Measurements from ENCODE around the gene MACROH2A1. TPM values are rescaled to one million over a fixed set of nuclear protein-coding genes. Genes with fewer than 3 reads are reported as not detected.

MACROH2A1 gene
- total and polyA plus RNA-seq, 10 of the 15 experiments (the other 5 are each of a cell fraction or from before 2014, with no cell fraction given) = 45.7 to 230 (median 196) TPM

DNA sequence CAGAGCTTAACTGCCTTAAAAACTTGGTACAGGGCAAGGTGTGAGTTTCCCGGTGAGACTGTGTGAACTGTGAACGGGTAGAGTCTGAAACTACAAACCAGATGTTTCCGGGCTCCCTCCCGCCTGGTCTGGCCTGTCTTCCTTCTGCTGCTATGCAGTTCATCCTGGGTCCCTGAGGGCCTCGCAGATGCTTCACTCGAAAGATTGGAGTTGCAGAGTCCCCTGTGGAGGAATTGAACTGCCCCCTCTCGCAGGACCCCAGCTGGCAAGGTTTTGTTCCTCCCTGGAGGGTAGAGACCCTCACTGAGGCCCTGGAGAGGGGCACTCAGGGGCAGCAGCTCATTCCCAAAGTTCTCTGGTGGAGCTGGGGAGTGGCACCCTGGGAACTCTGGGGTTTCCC is 47.6 kb upstream of the MACROH2A1 start:
- Histone ChIP-seq H3K9ac (ENCODE audit: control insufficient read depth, insufficient read depth, low read length) (no peak overlapping the region), H3K27ac (ENCODE audit: control insufficient read depth, insufficient read depth) (no peak overlapping the region), H3K4me3 (no peak overlapping the region), H2AFZ (ENCODE audit: control insufficient read depth, low read depth, low read length) (no peak overlapping the region), H3K9me3 (replicated peaks; ENCODE audit: control insufficient read depth, insufficient read depth, low read length) (no peaks in the 10 kb centered on the region; the same call in 2 of the 3 replicates), H3K4me2 (ENCODE audit: control insufficient read depth, insufficient read depth) (no peak overlapping the region), H3K27me3 (replicated peaks in 1 of 2; ENCODE audit: control insufficient read depth in 2 of 2, insufficient read depth in 2 of 2, low read length in 1 of 2) (0 out of 4 replicates have a peak, but pooled peaks cover 0 to 1% of the 10 kb centered on the region in 2 experiments), H4K20me1 (ENCODE audit: control insufficient read depth, insufficient read depth) (no peaks in the 10 kb centered on the region), H3K4me1 (ENCODE audit: control insufficient read depth, insufficient read depth, low read length) (peaks cover 18% of the 10 kb centered on the region), H3K36me3 (ENCODE audit: control insufficient read depth in 2 of 2, insufficient read depth in 2 of 2, low read length in 1 of 2) (no peaks in the 10 kb centered on the region), H3K79me2 (ENCODE audit: control insufficient read depth, insufficient read depth, low read length) (no peaks in the 10 kb centered on the region)
- DNase-seq (ENCODE audit: low read depth, low spot score) = no peak
- ATAC-seq = no peak
- ChIA-PET RAD21 (ENCODE audit: unreplicated experiment) (no interaction called here), CTCF (interaction anchor here (1.4 to 4.2 kb wide), 4 partner anchors 11 to 114 kb away, joined by 5 to 35 read pairs (median 18); no protein-coding TSS in a partner anchor), SMC1A (ENCODE audit: uncharacterized antibody, unreplicated experiment) (interaction anchor here (0.8 kb wide), 1 partner anchor 9 kb away, joined by 3 read pairs; no protein-coding TSS in a partner anchor), POLR2A (no interaction called here)
- in situ Hi-C loops (cut with MboI) (no loop called here), intact Hi-C loops (cut with micrococcal nuclease; ENCODE audit: unreplicated experiment) (no loop called here)
- FAIRE-seq = no peak
- WGBS (ENCODE audit: insufficient coverage, insufficient replicate concordance, low lambda C conversion rate, missing lambda C conversion rate) = 25% methylated on average over 7 of the region's 7 CpGs
- no TSS peak for BruUV-seq (replicated peaks)
- TF ChIP-seq PAX5 (IDR thresholded peaks at IDR 0.05; ENCODE audit: borderline replicate concordance, low read depth, low read length) (no peak), ZNF217 (IDR thresholded peaks at IDR 0.05) (no peak), ZNF207 (IDR thresholded peaks at IDR 0.05; ENCODE audit: borderline replicate concordance) (no peak), RFX5 (IDR thresholded peaks at IDR 0.05; ENCODE audit: low read depth, low read length) (no peak), JUND (IDR thresholded peaks at IDR 0.05; ENCODE audit: low read depth, low read length) (no peak), FOXM1 (IDR thresholded peaks at IDR 0.05; ENCODE audit: low read depth, low read length) (no peak), POLR2AphosphoS2 (IDR thresholded peaks at IDR 0.05; ENCODE audit: low read depth, low read length) (no peak), YY1 (IDR thresholded peaks at IDR 0.05; ENCODE audit: low read depth, low read length) (no peak), IKZF2 (IDR thresholded peaks at IDR 0.05) (no peak), ZNF384 (IDR thresholded peaks at IDR 0.05; ENCODE audit: borderline replicate concordance, low read depth, low read length) (no peak), PML (IDR thresholded peaks at IDR 0.05; ENCODE audit: low read length) (no peak), ZSCAN29 (IDR thresholded peaks at IDR 0.05) (no peak)
- TF ChIP-seq, protein P1, sequence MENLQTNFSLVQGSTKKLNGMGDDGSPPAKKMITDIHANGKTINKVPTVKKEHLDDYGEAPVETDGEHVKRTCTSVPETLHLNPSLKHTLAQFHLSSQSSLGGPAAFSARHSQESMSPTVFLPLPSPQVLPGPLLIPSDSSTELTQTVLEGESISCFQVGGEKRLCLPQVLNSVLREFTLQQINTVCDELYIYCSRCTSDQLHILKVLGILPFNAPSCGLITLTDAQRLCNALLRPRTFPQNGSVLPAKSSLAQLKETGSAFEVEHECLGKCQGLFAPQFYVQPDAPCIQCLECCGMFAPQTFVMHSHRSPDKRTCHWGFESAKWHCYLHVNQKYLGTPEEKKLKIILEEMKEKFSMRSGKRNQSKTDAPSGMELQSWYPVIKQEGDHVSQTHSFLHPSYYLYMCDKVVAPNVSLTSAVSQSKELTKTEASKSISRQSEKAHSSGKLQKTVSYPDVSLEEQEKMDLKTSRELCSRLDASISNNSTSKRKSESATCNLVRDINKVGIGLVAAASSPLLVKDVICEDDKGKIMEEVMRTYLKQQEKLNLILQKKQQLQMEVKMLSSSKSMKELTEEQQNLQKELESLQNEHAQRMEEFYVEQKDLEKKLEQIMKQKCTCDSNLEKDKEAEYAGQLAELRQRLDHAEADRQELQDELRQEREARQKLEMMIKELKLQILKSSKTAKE (IDR thresholded peaks at IDR 0.05; ENCODE audit: low read depth, poor library complexity, severe bottlenecking) = no peak
